Heart left ventricle (tissue), 13 donors: ENCODE data around the gene TBPL2.

Experiments
- CTCF ChIP-seq, 12 donors: fragments of 200-600 bp; sonication (generic) in 4 of 12; IDR thresholded peaks; one replicate each; pipeline versions ENCODE4 v1.5.0 to v1.8.0; 2018 to 2022; ENCODE audit warnings: antibody characterized with exemption in 12 of 12, mild to moderate bottlenecking in 5 of 12
- POLR2A ChIP-seq, 2 donors: fragments of 450-650 bp; IDR thresholded peaks; one replicate each; pipeline ENCODE4 v1.6.1; 2017; ENCODE audit warnings: antibody characterized with exemption in 2 of 2, mild to moderate bottlenecking in 2 of 2, moderate library complexity in 2 of 2
- donor health status: ischemic (EF 13 %, LVEDD 7.1; RV severe dilation, severe dysfunction).
- donor health status: DM: no; HTN: yes; CAD: no.
- donor health status: DM: no; HTN: no; CAD: no.
- donor health status: ischemic (EF 25% LVEDD 6.9; RV normal size, moderate dysfunction).
- donor health status: ischemic (EF 25% LVEDD 5.7; RV mildly dilated, moderate dysfunction).
- donor health status: ischemic (EF 35%, LVEDD 5.7; RV mildly dilated, moderate dysfunction).
- donor health status: nonischemic (EF 11% LVEDD 7.7; RV severe dilation, severe dysfunction).
- donor health status: DM: yes; HTN: yes; CAD: no.
- donor health status: PGD.
- donor health status: ischemic (EF 29% LVEDD 5.4; RV normal size, mild dysfunction).
- donor health status: nonischemic (EF 23%, LVEDD 6.1; RV moderate dilation, normal function).

- TF ChIP-seq CTCF (IDR thresholded peaks at IDR 0.05) (no peak), POLR2A (IDR thresholded peaks at IDR 0.05) (no peak)
Measured at GRCh38 chr14:55372423-55372822, 68.0 kb downstream of the TBPL2 start.
